H1 (cell line): ENCODE data around the gene PDIA6. TPM values are rescaled to one million over a fixed set of nuclear protein-coding genes. Genes with fewer than 3 reads are reported as not detected.

Experiments
- CTCF ChIA-PET: fragments of 300-600 bp; sonication (Branson Sonifier 250); formaldehyde crosslinking; loops from one replicate; lab custom pipeline; 2021; ENCODE audit not compliant: partially characterized antibody; lab: Charles Lee
- POLR2A ChIA-PET: fragments of 300-600 bp; sonication (Branson Sonifier 250); formaldehyde crosslinking; loops from one replicate; lab custom pipeline; 2021; ENCODE audit warnings: inconsistent platforms; ENCODE audit not compliant: partially characterized antibody; lab: Charles Lee
- DNase-seq, 2 experiments: peaks; one replicate each; pipeline versions ENCODE4 v3.0.0 to v3.0.0-alpha.2; 2010 to 2022; ENCODE audit warnings: low spot score in 2 of 2, low read depth in 1 of 2, mixed read lengths in 1 of 2
- FAIRE-seq: peaks from 2 replicates; lab custom pipeline; 2011; peaks lifted over from hg19 to GRCh38; lab: Jason Lieb, UNC
- H2AFZ ChIP-seq: 2 replicates; pipeline ENCODE4 v1.8.1; 2012; ENCODE audit warnings: low read length, inconsistent platforms
- H2AK5ac ChIP-seq: 2 replicates; pipeline ENCODE4 v1.6.1; 2013; ENCODE audit warnings: low read depth, low read length
- H2BK120ac ChIP-seq: replicated peaks from 2 replicates; pipeline ENCODE3; 2013; ENCODE audit warnings: low read depth, low read length, inconsistent platforms
- H2BK12ac ChIP-seq: 2 replicates; pipeline ENCODE4 v1.6.1; 2013; ENCODE audit warnings: low read depth, low read length
- H2BK15ac ChIP-seq: 2 replicates; pipeline ENCODE4 v1.6.1; 2013; ENCODE audit warnings: low read length
- H2BK20ac ChIP-seq: 2 replicates; pipeline ENCODE4 v1.6.1; 2013; ENCODE audit warnings: low read length
- H2BK5ac ChIP-seq: 2 replicates; pipeline ENCODE4 v1.6.1; 2013; ENCODE audit warnings: low read depth, low read length
- H3K14ac ChIP-seq: 2 replicates; pipeline ENCODE4 v1.6.1; 2013; ENCODE audit warnings: inconsistent platforms; ENCODE audit not compliant: insufficient read length
- H3K18ac ChIP-seq: 2 replicates; pipeline ENCODE4 v1.6.1; 2013; ENCODE audit warnings: low read length; ENCODE audit errors: extremely low read depth
- H3K23ac ChIP-seq: 2 replicates; pipeline ENCODE4 v1.6.1; 2013; ENCODE audit warnings: inconsistent platforms; ENCODE audit not compliant: insufficient read length
- H3K23me2 ChIP-seq: 2 replicates; pipeline ENCODE4 v1.6.1; 2013; ENCODE audit warnings: low read depth, low read length
- H3K27ac ChIP-seq: 2 replicates; pipeline ENCODE4 v1.6.1; 2011; ENCODE audit warnings: low read depth, low read length, inconsistent platforms
- H3K27me3 ChIP-seq, 4 experiments: replicated peaks in 1 of 4; 1 replicate in 1 of 4; 2 replicates in 3 of 4; pipeline versions ENCODE4 v1.6.1 to v1.8.1; 2011 to 2013; ENCODE audit warnings: low read length in 3 of 4, mild to moderate bottlenecking in 3 of 4, inconsistent platforms in 2 of 4, mixed read lengths in 2 of 4, moderate library complexity in 1 of 4; ENCODE audit not compliant: control insufficient read depth in 3 of 4, insufficient read depth in 3 of 4; ENCODE audit errors: extremely low read depth in 1 of 4
- H3K36me3 ChIP-seq, 4 experiments: 2 replicates each; pipeline versions ENCODE4 v1.6.1 to v1.8.1; 2011 to 2013; ENCODE audit warnings: mild to moderate bottlenecking in 4 of 4, low read length in 3 of 4, moderate library complexity in 2 of 4, control low read depth in 1 of 4, inconsistent platforms in 1 of 4; ENCODE audit not compliant: insufficient read depth in 4 of 4, control insufficient read depth in 2 of 4
- H3K4ac ChIP-seq: replicated peaks from 2 replicates; pipeline ENCODE3; 2013; ENCODE audit warnings: low read length, low read depth, mixed read lengths, inconsistent platforms; ENCODE audit not compliant: insufficient read length
- H3K4me1 ChIP-seq, 4 experiments: replicated peaks in 1 of 4; 1 replicate in 1 of 4; 2 replicates in 3 of 4; pipeline versions ENCODE4 v1.6.1 to v1.8.1; 2011 to 2013; ENCODE audit warnings: low read length in 3 of 4, inconsistent platforms in 2 of 4, mixed read lengths in 1 of 4; ENCODE audit not compliant: insufficient read depth in 4 of 4, control insufficient read depth in 3 of 4
- H3K4me2 ChIP-seq, 2 experiments: 2 replicates each; pipeline versions ENCODE4 v1.6.1 to v1.8.1; 2011 to 2013; ENCODE audit warnings: low read depth in 2 of 2, low read length in 2 of 2, control low read depth in 1 of 2, inconsistent platforms in 1 of 2, mild to moderate bottlenecking in 1 of 2; ENCODE audit not compliant: insufficient read depth in 1 of 2
- H3K4me3 ChIP-seq, 4 experiments: fragments of 200-600, 300-600 bp in 1 of 4; sonication (generic), shearing (Covaris generic), sonication (Bioruptor Twin) in 1 of 4; 2 replicates each; pipeline versions ENCODE4 v1.5.1 to v1.8.1; 2011 to 2016; ENCODE audit warnings: low read length in 4 of 4, low read depth in 3 of 4, control low read depth in 2 of 4, inconsistent platforms in 2 of 4, mild to moderate bottlenecking in 2 of 4, mixed read lengths in 1 of 4, moderate library complexity in 1 of 4; ENCODE audit not compliant: insufficient read depth in 2 of 4; ENCODE audit errors: extremely low read depth in 1 of 4
- H3K56ac ChIP-seq: replicated peaks from 2 replicates; pipeline ENCODE3; 2013; ENCODE audit warnings: low read depth, mild to moderate bottlenecking, mixed read lengths, low read length, inconsistent platforms; ENCODE audit not compliant: insufficient read length
- H3K79me1 ChIP-seq: 2 replicates; pipeline ENCODE4 v1.6.1; 2013; ENCODE audit warnings: low read depth, low read length, control low read depth
- H3K79me2 ChIP-seq, 2 experiments: 2 replicates each; pipeline versions ENCODE4 v1.6.1 to v1.8.1; 2012 to 2013; ENCODE audit warnings: low read length in 2 of 2, mild to moderate bottlenecking in 2 of 2, inconsistent platforms in 1 of 2; ENCODE audit not compliant: insufficient read depth in 2 of 2, control insufficient read depth in 1 of 2
- H3K9ac ChIP-seq, 4 experiments: replicated peaks in 1 of 4; 1 replicate in 1 of 4; 2 replicates in 3 of 4; pipeline versions ENCODE4 v1.6.1 to v1.8.1; 2011 to 2013; ENCODE audit warnings: low read depth in 3 of 4, low read length in 3 of 4, control low read depth in 2 of 4, mild to moderate bottlenecking in 2 of 4, moderate library complexity in 2 of 4, inconsistent platforms in 1 of 4; ENCODE audit errors: extremely low read depth in 1 of 4
- H3K9me3 ChIP-seq, 2 experiments: 2 replicates each; pipeline versions ENCODE4 v1.6.1 to v1.8.1; 2012 to 2013; ENCODE audit warnings: mild to moderate bottlenecking in 2 of 2, moderate library complexity in 2 of 2, control low read depth in 1 of 2, inconsistent platforms in 1 of 2, low read depth in 1 of 2, low read length in 1 of 2, mixed read lengths in 1 of 2; ENCODE audit not compliant: insufficient read depth in 2 of 2
- H4K20me1 ChIP-seq, 2 experiments: replicated peaks in 1 of 2; 2 replicates each; pipeline versions ENCODE3 to v1.8.1; 2011 to 2013; ENCODE audit warnings: inconsistent platforms in 2 of 2, low read length in 2 of 2, mild to moderate bottlenecking in 1 of 2; ENCODE audit not compliant: insufficient read depth in 2 of 2, control insufficient read depth in 1 of 2
- H4K5ac ChIP-seq: 2 replicates; pipeline ENCODE4 v1.6.1; 2013; ENCODE audit warnings: low read length, low read depth, mixed read lengths, inconsistent platforms; ENCODE audit not compliant: insufficient read length
- H4K8ac ChIP-seq: 2 replicates; pipeline ENCODE4 v1.8.0; 2013; ENCODE audit warnings: mild to moderate bottlenecking, moderate library complexity, low read length, inconsistent platforms; ENCODE audit not compliant: insufficient read depth; ENCODE audit errors: extremely low read depth
- H4K91ac ChIP-seq: replicated peaks from 2 replicates; pipeline ENCODE3; 2013; ENCODE audit warnings: low read length, mixed read lengths, inconsistent platforms; ENCODE audit not compliant: insufficient read length
- CBX5 ChIP-seq: fragments of 300-800, 300-1000 bp; sonication (generic); IDR thresholded peaks from 2 replicates; pipeline ENCODE4 v1.7.1; 2016; ENCODE audit warnings: antibody characterized with exemption, low read length, low read depth
- WGBS, 2 experiments: shearing (Covaris generic) in 1 of 2; methylation state at CpG; one replicate each; pipeline versions ENCODE4 v1.1.6 to v1.1.7; 2013 to 2015; ENCODE audit warnings: low lambda C conversion rate in 2 of 2, mixed read lengths in 2 of 2, inconsistent platforms in 1 of 2, low coverage in 1 of 2, missing lambda C conversion rate in 1 of 2; ENCODE audit not compliant: insufficient replicate concordance in 2 of 2, insufficient coverage in 1 of 2, insufficient read length in 1 of 2; ENCODE audit errors: extremely low coverage in 1 of 2, missing lambda C conversion rate in 1 of 2; 5-methylcytosine and 5-hydroxymethylcytosine counted together
- polyA plus RNA-seq, 7 experiments: library from polyadenylated mRNA; depleted of rRNA in 3 of 7; stranded (reverse) in 5 of 7; unstranded in 2 of 7; fragments of >200 nt in 5 of 7; fragments of 200-250 nt in 2 of 7; gene quantifications; 1 replicate in 5 of 7; 2 replicates in 1 of 7; 4 replicates in 1 of 7; pipeline versions ENCODE4 v1.2.1 to v1.2.3, GENCODE V29; 2011 to 2013; ENCODE audit warnings: missing spikeins in 2 of 7, mixed read lengths in 2 of 7
- total RNA-seq: library from RNA; stranded (reverse); fragmentation: NEBNext Ultra II Directional; extraction: Animal tissue kit (Norgen Biotek cat#: 25700); gene quantifications from 2 replicates; pipeline ENCODE4 v1.2.1, GENCODE V29; 2021
- TF ChIP-seq, protein P1 (sequence below): IDR thresholded peaks from 2 replicates; pipeline ENCODE4 v1.6.1; 2012; ENCODE audit warnings: inconsistent platforms

PDIA6 gene
- total and polyA plus RNA-seq, 2 of the 8 experiments (the other 6 are each of a cell fraction or from before 2014, with no cell fraction given), result 181 to 384 TPM

DNA sequence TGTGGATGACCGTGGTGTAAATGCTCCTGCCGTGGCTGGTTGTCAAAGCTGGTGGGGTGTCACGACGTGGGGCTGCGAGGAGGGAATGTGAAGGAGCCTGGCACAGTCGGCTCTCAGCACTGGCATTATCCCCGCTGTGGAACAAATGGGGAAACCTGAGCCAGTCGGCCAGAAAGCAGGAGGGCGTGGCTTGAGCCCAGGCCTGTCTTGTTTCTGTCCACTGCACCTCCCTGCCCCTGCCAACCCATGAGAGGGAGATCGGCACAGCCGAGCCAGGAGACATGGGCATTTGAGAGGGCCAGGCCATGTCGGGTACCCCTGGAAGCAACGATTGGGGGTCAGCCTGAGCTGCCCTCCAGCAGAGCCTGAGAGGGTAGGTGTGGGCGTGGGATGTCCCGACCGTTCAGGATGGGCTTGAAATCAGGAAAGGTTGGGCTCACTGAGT lies 44.5 kb downstream of the PDIA6 start:
- H2BK12ac ChIP-seq, result 0 out of 2 replicates have a peak overlapping the region, but pooled peaks have one; percentile 39
- CTCF ChIA-PET, result interaction anchor here (1.0 to 3.8 kb wide), 4 partner anchors 8 to 23 kb away, joined by 3 to 8 read pairs (median 4); no protein-coding TSS in a partner anchor
- H2BK5ac ChIP-seq, result no peak overlapping the region
- no peak overlapping the region for H2AFZ ChIP-seq
- H3K18ac ChIP-seq, result no peak overlapping the region
- no peaks in the 10 kb centered on the region for H3K79me2 ChIP-seq
- H3K4ac ChIP-seq, result no peak overlapping the region
- H3K4me3 ChIP-seq, result no peak overlapping the region
- H2BK120ac ChIP-seq, result no peak overlapping the region
- no peak overlapping the region for H3K4me2 ChIP-seq
- DNase-seq (no peak), FAIRE-seq (no peak)
- no peak overlapping the region for H3K23ac ChIP-seq
- WGBS, 2 experiments, result 73% methylated on average over 16 of the region's 16 CpGs; no CpG with 5 or more reads in 1 of the 2 experiments
- H3K9me3 ChIP-seq, result no peaks in the 10 kb centered on the region
- H3K27me3 ChIP-seq, result no peaks in the 10 kb centered on the region
- H3K23me2 ChIP-seq, result no peaks in the 10 kb centered on the region
- no peaks in the 10 kb centered on the region for H4K20me1 ChIP-seq
- peaks cover 0 to 6% (median 0%) of the 10 kb centered on the region in 4 experiments; a peak in 2 of 7 replicates for H3K4me1 ChIP-seq
- H3K56ac ChIP-seq, result no peak overlapping the region
- H4K5ac ChIP-seq, result no peak overlapping the region
- no peak overlapping the region for H3K14ac ChIP-seq
- H2AK5ac ChIP-seq, result no peak overlapping the region
- POLR2A ChIA-PET, result interaction anchor here (2.4 kb wide), 1 partner anchor 9 kb away, joined by 12 read pairs; no protein-coding TSS in a partner anchor
- no peak overlapping the region for H4K91ac ChIP-seq
- 0 out of 7 replicates have a peak overlapping the region, but pooled peaks of 1 of the 4 experiments have one; percentile 24 for H3K9ac ChIP-seq
- no peak overlapping the region for H4K8ac ChIP-seq
- no peak overlapping the region for H3K27ac ChIP-seq
- TF ChIP-seq, protein P1, sequence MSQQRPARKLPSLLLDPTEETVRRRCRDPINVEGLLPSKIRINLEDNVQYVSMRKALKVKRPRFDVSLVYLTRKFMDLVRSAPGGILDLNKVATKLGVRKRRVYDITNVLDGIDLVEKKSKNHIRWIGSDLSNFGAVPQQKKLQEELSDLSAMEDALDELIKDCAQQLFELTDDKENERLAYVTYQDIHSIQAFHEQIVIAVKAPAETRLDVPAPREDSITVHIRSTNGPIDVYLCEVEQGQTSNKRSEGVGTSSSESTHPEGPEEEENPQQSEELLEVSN, result 0 out of 2 replicates have a peak, but pooled peaks have one; percentile 13
- no peak for TF ChIP-seq CBX5
- no peak overlapping the region for H2BK20ac ChIP-seq
- H3K79me1 ChIP-seq, result no peaks in the 10 kb centered on the region
- no peak overlapping the region for H2BK15ac ChIP-seq
- no peaks in the 10 kb centered on the region for H3K36me3 ChIP-seq
